Upper lobe of right lung (tissue), 1 donor: Measurements from ENCODE around the gene AKAP8L. TPM values are rescaled to one million over a fixed set of nuclear protein-coding genes. Genes with fewer than 3 reads are reported as not detected.

ENCODE experiments used
- ATAC-seq: fragments of 200-7000 bp; cut with Tn5 transposase; one replicate; pipeline ENCODE4 v1.9.1; 2020; ENCODE audit warnings: mild to moderate bottlenecking, moderate library complexity
- DNase-seq: peaks from one replicate; pipeline ENCODE4 v3.0.0-alpha.2; 2020
- H3K27ac ChIP-seq: fragments of 200-600 bp; one replicate; pipeline ENCODE4 v1.8.0; 2022
- H3K27me3 ChIP-seq: fragments of 200-600 bp; one replicate; pipeline ENCODE4 v1.8.0; 2022; ENCODE audit warnings: mild to moderate bottlenecking
- H3K36me3 ChIP-seq: fragments of 200-600 bp; one replicate; pipeline ENCODE4 v1.8.0; 2022
- H3K4me1 ChIP-seq: fragments of 200-600 bp; one replicate; pipeline ENCODE4 v1.8.0; 2022
- H3K4me3 ChIP-seq: fragments of 200-600 bp; one replicate; pipeline ENCODE4 v1.8.0; 2022; ENCODE audit warnings: mild to moderate bottlenecking
- H3K9me3 ChIP-seq: fragments of 200-600 bp; one replicate; pipeline ENCODE4 v1.8.0; 2022
- intact Hi-C: fragments of 100-400 bp; cut with DNase I; formaldehyde crosslinking; loops from one replicate; pipeline ENCODE4 v1.11.0; 2022
- total RNA-seq: library from RNA; stranded (reverse); fragmentation: NEBNext Ultra II Directional; extraction: Animal tissue kit (Norgen Biotek cat#: 25700); gene quantifications from one replicate; pipeline ENCODE4 v1.2.1, GENCODE V29; 2021
- TF ChIP-seq, protein P1 (sequence below): fragments of 200-600 bp; IDR thresholded peaks from one replicate; pipeline ENCODE4 v1.8.0; 2022; ENCODE audit warnings: antibody characterized with exemption
- donor health status: DM: no; HTN: yes; CAD: no; lungs with severe emphysema.

AKAP8L gene
- total RNA-seq, 1 donor from 2014 or later: 95.5 TPM

DNA sequence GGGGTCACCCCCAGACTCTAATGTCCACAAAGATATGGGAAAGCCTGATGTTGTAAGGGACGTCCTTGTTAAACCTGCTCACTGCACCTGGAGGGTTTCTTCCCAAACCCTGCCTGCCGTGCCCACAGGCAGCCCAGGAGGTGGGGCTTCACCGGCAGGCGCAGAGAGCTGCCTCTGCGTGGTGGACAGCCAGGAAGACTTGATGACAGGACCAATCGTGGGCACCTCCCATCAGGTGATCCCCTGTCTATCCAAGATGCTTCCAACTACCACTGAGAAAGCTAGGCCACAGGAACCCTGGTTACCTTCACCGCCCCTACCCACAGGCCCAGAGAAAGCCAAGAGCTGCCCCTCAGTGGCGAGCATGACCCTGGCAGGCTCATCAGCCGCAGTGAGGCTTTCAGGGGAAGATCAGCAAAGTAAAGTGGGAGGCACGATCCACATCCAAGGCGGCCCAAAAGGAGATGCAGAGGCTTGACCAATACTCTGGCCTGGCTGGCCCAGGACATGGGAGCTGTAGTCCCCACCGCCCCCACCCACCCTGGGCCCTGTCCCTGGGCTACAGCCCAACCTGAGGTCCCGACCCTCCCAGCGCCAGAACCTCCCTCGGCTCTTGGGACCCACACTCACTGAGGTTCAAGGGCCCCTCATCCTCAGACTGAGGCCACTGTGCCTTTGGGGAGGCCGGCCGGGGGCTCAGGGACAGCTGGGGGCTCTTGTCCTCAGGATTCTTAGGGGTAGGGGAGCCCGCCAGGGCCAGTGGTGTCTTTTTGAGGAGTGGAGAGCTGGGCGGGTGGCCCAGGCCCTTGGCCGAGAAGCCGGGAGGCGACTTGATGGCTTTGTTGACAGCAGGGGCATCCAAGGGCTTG lies 10.4 kb upstream of the AKAP8L start:
- H3K27ac ChIP-seq: no peak overlapping the region
- no peaks in the 10 kb centered on the region for H3K27me3 ChIP-seq
- DNase-seq (no peak), ATAC-seq (no peak)
- H3K36me3 ChIP-seq: peaks cover 44% of the 10 kb centered on the region
- no peaks in the 10 kb centered on the region for H3K9me3 ChIP-seq
- no peak overlapping the region for H3K4me3 ChIP-seq
- intact Hi-C loops: no loop called here
- TF ChIP-seq, protein P1, sequence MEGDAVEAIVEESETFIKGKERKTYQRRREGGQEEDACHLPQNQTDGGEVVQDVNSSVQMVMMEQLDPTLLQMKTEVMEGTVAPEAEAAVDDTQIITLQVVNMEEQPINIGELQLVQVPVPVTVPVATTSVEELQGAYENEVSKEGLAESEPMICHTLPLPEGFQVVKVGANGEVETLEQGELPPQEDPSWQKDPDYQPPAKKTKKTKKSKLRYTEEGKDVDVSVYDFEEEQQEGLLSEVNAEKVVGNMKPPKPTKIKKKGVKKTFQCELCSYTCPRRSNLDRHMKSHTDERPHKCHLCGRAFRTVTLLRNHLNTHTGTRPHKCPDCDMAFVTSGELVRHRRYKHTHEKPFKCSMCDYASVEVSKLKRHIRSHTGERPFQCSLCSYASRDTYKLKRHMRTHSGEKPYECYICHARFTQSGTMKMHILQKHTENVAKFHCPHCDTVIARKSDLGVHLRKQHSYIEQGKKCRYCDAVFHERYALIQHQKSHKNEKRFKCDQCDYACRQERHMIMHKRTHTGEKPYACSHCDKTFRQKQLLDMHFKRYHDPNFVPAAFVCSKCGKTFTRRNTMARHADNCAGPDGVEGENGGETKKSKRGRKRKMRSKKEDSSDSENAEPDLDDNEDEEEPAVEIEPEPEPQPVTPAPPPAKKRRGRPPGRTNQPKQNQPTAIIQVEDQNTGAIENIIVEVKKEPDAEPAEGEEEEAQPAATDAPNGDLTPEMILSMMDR: no peak
- H3K4me1 ChIP-seq: peaks cover 27% of the 10 kb centered on the region

DNA sequence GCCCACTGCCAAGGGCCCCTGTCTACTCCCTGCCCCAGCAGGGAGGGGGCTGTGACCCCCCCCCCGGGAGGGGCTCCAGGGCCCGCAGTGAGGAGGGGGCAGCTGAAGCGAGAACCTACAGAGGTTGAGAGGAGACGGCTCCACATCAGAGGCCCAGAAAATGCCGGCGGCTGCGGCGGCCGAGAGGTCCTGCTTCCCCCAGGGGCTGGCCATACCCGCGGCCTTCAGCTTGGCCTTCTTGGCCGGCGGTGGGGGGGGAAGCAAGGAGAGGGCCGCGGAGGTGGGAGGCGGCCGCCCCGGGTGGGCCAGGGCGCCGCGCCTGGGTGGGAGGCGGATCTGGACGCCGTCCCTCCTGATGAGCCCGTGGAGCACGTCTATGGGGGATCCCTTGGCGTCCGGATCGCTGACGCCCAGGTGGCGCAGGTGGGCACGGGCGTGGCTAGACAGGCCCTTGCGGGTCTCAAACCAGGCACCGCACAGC lies 9.2 kb upstream of the AKAP8L start:
- DNase-seq (no peak), ATAC-seq (no peak)
- TF ChIP-seq, protein P1: no peak
- peaks cover 19% of the 10 kb centered on the region for H3K4me1 ChIP-seq
- H3K27ac ChIP-seq: no peak overlapping the region
- peaks cover 56% of the 10 kb centered on the region for H3K36me3 ChIP-seq
- no peaks in the 10 kb centered on the region for H3K27me3 ChIP-seq
- H3K9me3 ChIP-seq: no peaks in the 10 kb centered on the region
- intact Hi-C loops: no loop called here
- H3K4me3 ChIP-seq: no peak overlapping the region

DNA sequence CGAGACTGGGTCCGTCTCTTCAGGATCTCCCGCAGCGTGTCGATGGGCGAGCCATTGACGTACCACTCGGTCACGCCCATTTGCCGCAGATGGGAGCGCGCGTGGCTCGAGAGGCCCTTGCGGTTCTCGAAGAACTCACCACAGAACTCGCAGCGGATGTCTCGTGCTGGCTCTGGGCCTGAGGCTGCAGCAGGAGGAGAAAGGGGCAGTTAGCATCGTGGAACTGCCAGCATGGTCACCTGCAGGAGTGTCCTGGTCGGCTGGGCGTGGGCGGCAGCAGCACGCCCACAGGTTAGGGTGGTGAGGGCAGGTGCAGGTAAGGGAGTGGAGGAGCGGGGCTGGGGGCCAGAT lies 8.5 kb upstream of the AKAP8L start:
- no peak overlapping the region for H3K4me3 ChIP-seq
- H3K36me3 ChIP-seq: peaks cover 63% of the 10 kb centered on the region
- no peak for DNase-seq
- intact Hi-C loops: no loop called here
- no peak for ATAC-seq
- H3K27me3 ChIP-seq: no peaks in the 10 kb centered on the region
- H3K9me3 ChIP-seq: no peaks in the 10 kb centered on the region
- H3K4me1 ChIP-seq: peaks cover 19% of the 10 kb centered on the region
- TF ChIP-seq, protein P1: no peak
- H3K27ac ChIP-seq: no peak overlapping the region

DNA sequence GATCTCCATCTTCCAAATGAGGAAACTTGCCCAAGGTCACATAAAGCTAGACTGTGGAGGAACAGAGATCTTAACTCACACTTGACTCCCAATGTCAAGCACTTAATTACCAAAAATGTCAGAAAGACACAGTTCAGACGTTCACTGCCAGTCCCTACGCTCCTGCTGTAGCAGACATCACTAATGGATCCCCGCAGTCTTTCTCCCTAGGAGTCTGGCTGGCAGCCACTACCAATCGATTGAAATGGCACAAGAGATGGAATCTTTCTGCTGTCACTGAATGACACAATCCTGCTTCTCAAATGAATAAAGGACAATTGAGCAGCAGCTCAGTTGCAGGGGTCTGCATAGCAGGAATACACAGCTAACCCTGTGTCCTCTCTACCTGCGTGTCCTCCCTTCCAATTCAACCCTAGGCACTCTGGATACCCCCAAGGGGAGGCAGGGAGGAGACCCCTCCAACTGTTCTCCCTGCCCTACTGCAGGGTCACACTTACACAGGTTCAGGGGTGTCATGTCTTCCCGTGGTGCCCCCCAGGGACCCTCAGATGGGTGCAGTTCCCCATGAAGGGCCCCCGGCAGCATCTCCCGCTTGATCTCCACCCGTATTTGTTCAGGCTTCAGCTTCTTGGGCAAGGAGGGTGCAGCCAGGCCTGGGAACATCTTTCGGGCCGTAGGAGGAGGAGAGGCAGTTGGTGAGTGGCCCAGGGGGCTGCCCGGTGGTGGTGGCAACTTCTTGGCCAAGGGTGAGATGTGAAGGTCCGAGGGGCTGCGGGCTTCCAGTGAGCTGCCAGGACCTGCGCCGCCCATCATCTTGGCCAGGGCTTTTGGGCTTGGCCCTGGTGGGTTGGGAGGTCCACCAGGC lies 7.9 kb upstream of the AKAP8L start:
- TF ChIP-seq, protein P1: no peak
- Histone ChIP-seq H3K9me3 (no peaks in the 10 kb centered on the region), H3K27ac (no peak overlapping the region), H3K27me3 (no peaks in the 10 kb centered on the region), H3K4me3 (no peak overlapping the region), H3K36me3 (peaks cover 66% of the 10 kb centered on the region), H3K4me1 (peaks cover 16% of the 10 kb centered on the region)
- DNase-seq (no peak), ATAC-seq (no peak)
- intact Hi-C loops: no loop called here

DNA sequence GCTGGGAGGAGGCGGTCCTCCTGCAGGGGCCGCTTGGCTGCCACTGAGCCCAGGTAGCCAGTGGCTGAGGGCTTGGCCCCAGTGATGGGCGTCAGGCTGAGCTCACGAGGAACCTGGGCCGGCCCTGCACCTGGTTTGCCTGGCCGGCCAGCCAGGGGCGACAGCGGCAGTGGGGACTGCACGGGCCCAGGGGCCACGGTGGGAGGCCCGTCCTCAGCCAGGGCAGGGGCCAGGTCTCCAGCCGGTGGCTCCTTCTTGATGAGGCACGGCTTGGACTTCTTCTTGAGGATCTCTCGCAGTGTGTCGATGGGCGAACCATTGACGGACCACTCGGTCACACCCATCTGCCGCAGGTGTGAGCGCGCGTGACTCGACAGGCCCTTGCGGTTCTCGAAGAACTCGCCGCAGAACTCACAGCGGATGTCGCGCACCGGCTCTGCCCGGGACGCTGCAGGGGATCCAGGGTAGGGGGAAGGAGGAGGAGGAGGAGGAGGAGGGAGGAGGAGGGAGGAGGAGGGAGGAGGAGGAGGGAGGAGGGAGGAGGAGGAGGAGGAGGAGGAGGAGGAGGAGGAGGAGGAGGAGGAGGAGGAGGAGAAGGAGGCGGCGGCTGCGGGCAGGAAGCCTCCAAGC lies 6.6 kb upstream of the AKAP8L start:
- H3K4me3 ChIP-seq: no peak overlapping the region
- H3K4me1 ChIP-seq: peaks cover 7% of the 10 kb centered on the region
- no peaks in the 10 kb centered on the region for H3K9me3 ChIP-seq
- intact Hi-C loops: no loop called here
- DNase-seq (no peak), ATAC-seq (no peak)
- H3K27me3 ChIP-seq: no peaks in the 10 kb centered on the region
- TF ChIP-seq, protein P1: no peak
- no peak overlapping the region for H3K27ac ChIP-seq
- peaks cover 66% of the 10 kb centered on the region for H3K36me3 ChIP-seq
